Measurements from ENCODE around the gene DNAJB9. TPM values are rescaled to one million over a fixed set of nuclear protein-coding genes. Genes with fewer than 3 reads are reported as not detected.
A peak's percentile ranks its signal among the peaks of the same experiment; 100 is the strongest.

Gene DNAJB9
- total and polyA plus RNA-seq, 2 of the 13 experiments (the other 11 are each of a cell fraction or from before 2014, with no cell fraction given): 8.6 to 16.4 TPM

DNA sequence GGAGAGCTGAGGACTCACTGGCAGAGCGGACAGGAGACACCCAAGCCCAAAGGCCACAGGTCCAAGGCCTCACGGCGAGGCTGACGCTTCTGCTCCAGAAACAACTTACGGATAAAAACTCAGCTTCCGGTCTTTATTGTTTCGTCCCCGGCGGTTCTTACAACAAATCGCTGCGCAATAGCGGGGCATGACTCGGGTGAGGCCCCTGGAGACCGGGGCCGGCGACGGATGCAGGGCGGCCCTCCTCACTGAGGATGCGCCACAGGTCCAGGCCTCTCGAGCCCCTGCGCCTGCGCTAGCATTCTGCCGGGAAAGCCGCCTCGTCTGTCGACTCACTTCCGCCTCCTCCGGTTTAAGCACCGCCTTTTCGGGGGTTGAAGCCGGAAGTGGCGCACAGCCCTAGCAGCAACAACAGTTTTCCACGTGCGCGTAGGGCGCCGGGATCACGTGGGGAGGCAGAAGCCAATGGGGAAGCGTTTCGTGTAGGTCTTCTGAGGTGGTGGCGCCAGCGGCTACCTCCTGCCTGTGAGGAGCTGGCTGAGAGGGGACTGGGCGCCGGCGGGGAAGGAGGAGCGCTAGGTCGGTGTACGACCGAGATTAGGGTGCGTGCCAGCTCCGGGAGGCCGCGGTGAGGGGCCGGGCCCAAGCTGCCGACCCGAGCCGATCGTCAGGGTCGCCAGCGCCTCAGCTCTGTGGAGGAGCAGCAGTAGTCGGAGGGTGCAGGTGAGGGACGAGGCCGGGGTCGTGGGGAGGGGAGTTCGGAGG, at the start of gene DNAJB9, which contains the start of gene THAP5 (continued):
- TF ChIP-seq, protein P1, sequence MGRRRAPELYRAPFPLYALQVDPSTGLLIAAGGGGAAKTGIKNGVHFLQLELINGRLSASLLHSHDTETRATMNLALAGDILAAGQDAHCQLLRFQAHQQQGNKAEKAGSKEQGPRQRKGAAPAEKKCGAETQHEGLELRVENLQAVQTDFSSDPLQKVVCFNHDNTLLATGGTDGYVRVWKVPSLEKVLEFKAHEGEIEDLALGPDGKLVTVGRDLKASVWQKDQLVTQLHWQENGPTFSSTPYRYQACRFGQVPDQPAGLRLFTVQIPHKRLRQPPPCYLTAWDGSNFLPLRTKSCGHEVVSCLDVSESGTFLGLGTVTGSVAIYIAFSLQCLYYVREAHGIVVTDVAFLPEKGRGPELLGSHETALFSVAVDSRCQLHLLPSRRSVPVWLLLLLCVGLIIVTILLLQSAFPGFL (CRISPR knock-in tag; IDR thresholded peaks at IDR 0.05): no peak
- TF ChIP-seq, protein P2, sequence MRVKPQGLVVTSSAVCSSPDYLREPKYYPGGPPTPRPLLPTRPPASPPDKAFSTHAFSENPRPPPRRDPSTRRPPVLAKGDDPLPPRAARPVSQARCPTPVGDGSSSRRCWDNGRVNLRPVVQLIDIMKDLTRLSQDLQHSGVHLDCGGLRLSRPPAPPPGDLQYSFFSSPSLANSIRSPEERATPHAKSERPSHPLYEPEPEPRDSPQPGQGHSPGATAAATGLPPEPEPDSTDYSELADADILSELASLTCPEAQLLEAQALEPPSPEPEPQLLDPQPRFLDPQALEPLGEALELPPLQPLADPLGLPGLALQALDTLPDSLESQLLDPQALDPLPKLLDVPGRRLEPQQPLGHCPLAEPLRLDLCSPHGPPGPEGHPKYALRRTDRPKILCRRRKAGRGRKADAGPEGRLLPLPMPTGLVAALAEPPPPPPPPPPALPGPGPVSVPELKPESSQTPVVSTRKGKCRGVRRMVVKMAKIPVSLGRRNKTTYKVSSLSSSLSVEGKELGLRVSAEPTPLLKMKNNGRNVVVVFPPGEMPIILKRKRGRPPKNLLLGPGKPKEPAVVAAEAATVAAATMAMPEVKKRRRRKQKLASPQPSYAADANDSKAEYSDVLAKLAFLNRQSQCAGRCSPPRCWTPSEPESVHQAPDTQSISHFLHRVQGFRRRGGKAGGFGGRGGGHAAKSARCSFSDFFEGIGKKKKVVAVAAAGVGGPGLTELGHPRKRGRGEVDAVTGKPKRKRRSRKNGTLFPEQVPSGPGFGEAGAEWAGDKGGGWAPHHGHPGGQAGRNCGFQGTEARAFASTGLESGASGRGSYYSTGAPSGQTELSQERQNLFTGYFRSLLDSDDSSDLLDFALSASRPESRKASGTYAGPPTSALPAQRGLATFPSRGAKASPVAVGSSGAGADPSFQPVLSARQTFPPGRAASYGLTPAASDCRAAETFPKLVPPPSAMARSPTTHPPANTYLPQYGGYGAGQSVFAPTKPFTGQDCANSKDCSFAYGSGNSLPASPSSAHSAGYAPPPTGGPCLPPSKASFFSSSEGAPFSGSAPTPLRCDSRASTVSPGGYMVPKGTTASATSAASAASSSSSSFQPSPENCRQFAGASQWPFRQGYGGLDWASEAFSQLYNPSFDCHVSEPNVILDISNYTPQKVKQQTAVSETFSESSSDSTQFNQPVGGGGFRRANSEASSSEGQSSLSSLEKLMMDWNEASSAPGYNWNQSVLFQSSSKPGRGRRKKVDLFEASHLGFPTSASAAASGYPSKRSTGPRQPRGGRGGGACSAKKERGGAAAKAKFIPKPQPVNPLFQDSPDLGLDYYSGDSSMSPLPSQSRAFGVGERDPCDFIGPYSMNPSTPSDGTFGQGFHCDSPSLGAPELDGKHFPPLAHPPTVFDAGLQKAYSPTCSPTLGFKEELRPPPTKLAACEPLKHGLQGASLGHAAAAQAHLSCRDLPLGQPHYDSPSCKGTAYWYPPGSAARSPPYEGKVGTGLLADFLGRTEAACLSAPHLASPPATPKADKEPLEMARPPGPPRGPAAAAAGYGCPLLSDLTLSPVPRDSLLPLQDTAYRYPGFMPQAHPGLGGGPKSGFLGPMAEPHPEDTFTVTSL (CRISPR knock-in tag; IDR thresholded peaks at IDR 0.05; ENCODE audit: borderline replicate concordance): peak; percentile 50; the same call in 1 of the 2 replicates
- TF ChIP-seq, protein P3, sequence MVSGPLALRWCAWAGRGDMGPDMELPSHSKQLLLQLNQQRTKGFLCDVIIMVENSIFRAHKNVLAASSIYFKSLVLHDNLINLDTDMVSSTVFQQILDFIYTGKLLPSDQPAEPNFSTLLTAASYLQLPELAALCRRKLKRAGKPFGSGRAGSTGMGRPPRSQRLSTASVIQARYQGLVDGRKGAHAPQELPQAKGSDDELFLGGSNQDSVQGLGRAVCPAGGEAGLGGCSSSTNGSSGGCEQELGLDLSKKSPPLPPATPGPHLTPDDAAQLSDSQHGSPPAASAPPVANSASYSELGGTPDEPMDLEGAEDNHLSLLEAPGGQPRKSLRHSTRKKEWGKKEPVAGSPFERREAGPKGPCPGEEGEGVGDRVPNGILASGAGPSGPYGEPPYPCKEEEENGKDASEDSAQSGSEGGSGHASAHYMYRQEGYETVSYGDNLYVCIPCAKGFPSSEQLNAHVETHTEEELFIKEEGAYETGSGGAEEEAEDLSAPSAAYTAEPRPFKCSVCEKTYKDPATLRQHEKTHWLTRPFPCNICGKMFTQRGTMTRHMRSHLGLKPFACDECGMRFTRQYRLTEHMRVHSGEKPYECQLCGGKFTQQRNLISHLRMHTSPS (CRISPR knock-in tag; IDR thresholded peaks at IDR 0.05; ENCODE audit: low read depth): no peak
- TF ChIP-seq STAT5B (CRISPR knock-in tag; IDR thresholded peaks at IDR 0.05) (no peak), ZNF12 (CRISPR knock-in tag; IDR thresholded peaks at IDR 0.05) (0 out of 2 replicates have a peak, but pooled peaks have one; percentile 41), ZBTB42 (CRISPR knock-in tag; IDR thresholded peaks at IDR 0.05) (peak; percentile 91), REPIN1 (CRISPR knock-in tag; IDR thresholded peaks at IDR 0.05; ENCODE audit: borderline replicate concordance, low read depth) (peak; percentile 89), ZBTB20 (CRISPR knock-in tag; IDR thresholded peaks at IDR 0.05; ENCODE audit: borderline replicate concordance, low read depth) (peak; percentile 76), RXRB (CRISPR knock-in tag; IDR thresholded peaks at IDR 0.05; ENCODE audit: borderline replicate concordance) (peak; percentile 78), ONECUT2 (CRISPR knock-in tag; IDR thresholded peaks at IDR 0.05) (peak; percentile 25; the same call in 1 of the 2 replicates), ZNF256 (CRISPR knock-in tag; conservative IDR thresholded peaks at IDR 0.05) (0 out of 2 replicates have a peak, but pooled peaks have one; percentile 63), YY1 (IDR thresholded peaks at IDR 0.05; ENCODE audit: insufficient read depth, insufficient replicate concordance, low read depth, low read length) (no peak), ZNF788 (CRISPR knock-in tag; IDR thresholded peaks at IDR 0.05; ENCODE audit: borderline replicate concordance) (peak; percentile 87; the same call in 1 of the 2 replicates), ZSCAN31 (CRISPR knock-in tag; IDR thresholded peaks at IDR 0.05; ENCODE audit: low read depth) (peak; percentile 87), ARNT (IDR thresholded peaks at IDR 0.05) (no peak), NR2F2 (IDR thresholded peaks at IDR 0.05; ENCODE audit: borderline replicate concordance, low read depth) (peak; percentile 16; the same call in 1 of the 2 replicates), MED13 (CRISPR knock-in tag; IDR thresholded peaks at IDR 0.05) (peak; percentile 92), ZNF10 (CRISPR knock-in tag; IDR thresholded peaks at IDR 0.05; ENCODE audit: borderline replicate concordance, low read depth) (no peak)
- TF ChIP-seq, protein P4, sequence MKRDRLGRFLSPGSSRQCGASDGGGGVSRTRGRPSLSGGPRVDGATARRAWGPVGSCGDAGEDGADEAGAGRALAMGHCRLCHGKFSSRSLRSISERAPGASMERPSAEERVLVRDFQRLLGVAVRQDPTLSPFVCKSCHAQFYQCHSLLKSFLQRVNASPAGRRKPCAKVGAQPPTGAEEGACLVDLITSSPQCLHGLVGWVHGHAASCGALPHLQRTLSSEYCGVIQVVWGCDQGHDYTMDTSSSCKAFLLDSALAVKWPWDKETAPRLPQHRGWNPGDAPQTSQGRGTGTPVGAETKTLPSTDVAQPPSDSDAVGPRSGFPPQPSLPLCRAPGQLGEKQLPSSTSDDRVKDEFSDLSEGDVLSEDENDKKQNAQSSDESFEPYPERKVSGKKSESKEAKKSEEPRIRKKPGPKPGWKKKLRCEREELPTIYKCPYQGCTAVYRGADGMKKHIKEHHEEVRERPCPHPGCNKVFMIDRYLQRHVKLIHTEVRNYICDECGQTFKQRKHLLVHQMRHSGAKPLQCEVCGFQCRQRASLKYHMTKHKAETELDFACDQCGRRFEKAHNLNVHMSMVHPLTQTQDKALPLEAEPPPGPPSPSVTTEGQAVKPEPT (CRISPR knock-in tag; IDR thresholded peaks at IDR 0.05; ENCODE audit: low read depth): peak; percentile 69
